NT2/D1 (cell line): ENCODE data around the gene GPR50.

Source experiments
- SUZ12 ChIP-seq: IDR thresholded peaks from 2 replicates; pipeline ENCODE4 v1.6.1; 2011; ENCODE audit not compliant: insufficient read length, insufficient read depth; ENCODE audit errors: extremely low read depth
- ZNF274 ChIP-seq: IDR thresholded peaks from 2 replicates; pipeline ENCODE4 v1.6.1; 2011; ENCODE audit warnings: mild to moderate bottlenecking, low read depth, low read length

DNA sequence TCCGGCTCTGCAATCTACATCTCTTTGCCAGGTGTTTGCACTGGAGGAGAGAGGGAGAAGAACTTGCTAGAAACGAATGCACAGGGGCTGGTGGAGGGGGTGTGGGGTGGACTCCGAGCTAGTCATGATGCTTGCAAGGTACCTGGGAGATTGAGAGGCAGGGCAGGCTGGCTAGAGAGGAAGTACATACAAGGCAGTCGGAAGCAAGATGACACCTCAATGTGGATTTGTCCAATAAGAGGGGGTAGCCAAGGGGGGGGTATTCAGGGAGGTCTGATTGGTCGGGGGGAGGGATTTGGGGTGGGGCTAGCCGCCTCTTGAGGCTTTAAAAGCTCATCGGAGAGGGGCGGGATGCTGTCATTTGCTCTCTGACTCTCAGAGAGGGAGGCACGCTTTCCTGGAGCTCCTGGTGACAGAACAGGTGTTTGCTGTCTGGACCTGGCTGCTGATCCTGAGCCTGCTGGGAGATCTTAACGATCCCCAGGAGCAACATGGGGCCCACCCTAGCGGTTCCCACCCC is at the start of gene GPR50:
- TF ChIP-seq ZNF274 (no peak), SUZ12 (no peak)
